HCT116 (cell line): ENCODE results near the gene DAGLB. TPM values are rescaled to one million over a fixed set of nuclear protein-coding genes. Genes with fewer than 3 reads are reported as not detected.

Source experiments
- ATAC-seq: fragments of 200-7000 bp; cut with Tn5 transposase; 2 replicates; pipeline ENCODE4 v1.9.1; 2020; ENCODE audit warnings: mild to moderate bottlenecking, moderate library complexity
- BruUV-seq: library from RNA; stranded (reverse); fragments of 400-500 nt; replicated peaks from 2 replicates; lab custom pipeline; 2021; lab: Mats Ljungman, UMichigan
- CTCF ChIA-PET: fragments of 300-600 bp; sonication (Branson Sonifier 250); formaldehyde crosslinking; loops from one replicate; lab custom pipeline; 2021; ENCODE audit warnings: antibody characterized with exemption; lab: Charles Lee
- POLR2A ChIA-PET: fragments of 300-600, 350-600 bp; sonication (Branson Sonifier 250); formaldehyde crosslinking; loops from one replicate; lab custom pipeline; 2021; ENCODE audit warnings: antibody characterized with exemption; lab: Charles Lee
- RAD21 ChIA-PET, 2 experiments: fragments of 300-600 bp; sonication (Branson Sonifier 250); formaldehyde crosslinking; loops; one replicate each; lab custom pipeline; 2023; ENCODE audit warnings: low total read pairs in 2 of 2; ENCODE audit not compliant: uncharacterized antibody in 2 of 2, unreplicated experiment in 2 of 2, low non-redundant PET in 1 of 2; lab: Charles Lee
- DNase-seq: peaks from one replicate; pipeline ENCODE4 v3.0.0-alpha.2; 2010; ENCODE audit warnings: low read depth, low spot score
- H2AFZ ChIP-seq: fragments of 200-600 bp; shearing (Covaris generic), sonication (generic); 2 replicates; pipeline ENCODE4 v1.6.1; 2017; ENCODE audit warnings: low read depth, mixed run types, mixed read lengths, antibody characterized with exemption, low read length; ENCODE audit not compliant: poor library complexity, severe bottlenecking
- H3K27ac ChIP-seq: 2 replicates; pipeline ENCODE4 v1.5.1; 2012; ENCODE audit warnings: low read depth, low read length
- H3K27me3 ChIP-seq: fragments of 200-600 bp; sonication (generic); 2 replicates; pipeline ENCODE4 v1.6.1; 2016; ENCODE audit warnings: mixed run types, low read length, mixed read lengths; ENCODE audit not compliant: insufficient read depth
- H3K36me3 ChIP-seq, 2 experiments: fragments of 200-500 bp in 1 of 2; fragments of 200-600 bp in 1 of 2; sonication (Bioruptor generic) in 1 of 2; sonication (generic) in 1 of 2; 2 replicates each; pipeline versions ENCODE4 v1.5.1 to v1.6.1; 2014 to 2016; ENCODE audit warnings: low read length in 2 of 2, inconsistent platforms in 1 of 2, mixed read lengths in 1 of 2, mixed run types in 1 of 2; ENCODE audit not compliant: insufficient read depth in 2 of 2, control insufficient read depth in 1 of 2
- H3K4me1 ChIP-seq, 2 experiments: fragments of 200-600 bp in 1 of 2; sonication (generic) in 1 of 2; 2 replicates each; pipeline versions ENCODE4 v1.5.1 to v1.6.1; 2012 to 2017; ENCODE audit warnings: low read length in 2 of 2, inconsistent platforms in 1 of 2, mild to moderate bottlenecking in 1 of 2, mixed read lengths in 1 of 2, mixed run types in 1 of 2, moderate library complexity in 1 of 2; ENCODE audit not compliant: insufficient read depth in 2 of 2, control insufficient read depth in 1 of 2
- H3K4me2 ChIP-seq: fragments of 200-600 bp; sonication (generic); 2 replicates; pipeline ENCODE4 v1.6.1; 2017; ENCODE audit warnings: mixed run types, low read length, mixed read lengths
- H3K4me3 ChIP-seq, 2 experiments: fragments of 200-600 bp in 1 of 2; sonication (generic) in 1 of 2; replicated peaks in 1 of 2; 2 replicates each; pipeline ENCODE4 v1.5.1; 2011 to 2016; ENCODE audit warnings: low read length in 2 of 2, control low read depth in 1 of 2, low read depth in 1 of 2, mild to moderate bottlenecking in 1 of 2, mixed read lengths in 1 of 2, mixed run types in 1 of 2
- H3K79me2 ChIP-seq: fragments of 200-600 bp; sonication (generic); 2 replicates; pipeline ENCODE4 v1.6.1; 2017; ENCODE audit warnings: mild to moderate bottlenecking, mixed run types, low read length, moderate library complexity, mixed read lengths; ENCODE audit not compliant: insufficient read depth
- H3K9ac ChIP-seq: fragments of 200-600 bp; sonication (generic); 2 replicates; pipeline ENCODE4 v1.6.1; 2016; ENCODE audit warnings: low read length, mixed read lengths
- H3K9me2 ChIP-seq: fragments of 200-600 bp; sonication (generic), shearing (Covaris generic); 2 replicates; pipeline ENCODE4 v1.6.1; 2017; ENCODE audit warnings: mixed run types, mild to moderate bottlenecking, moderate library complexity; ENCODE audit not compliant: insufficient read depth
- H3K9me3 ChIP-seq, 2 experiments: fragments of 200-500 bp in 1 of 2; fragments of 200-600 bp in 1 of 2; sonication (Bioruptor generic) in 1 of 2; sonication (generic) in 1 of 2; 2 replicates each; pipeline ENCODE4 v1.6.1; 2014 to 2017; ENCODE audit warnings: low read length in 2 of 2, mixed read lengths in 2 of 2, inconsistent platforms in 1 of 2, low read depth in 1 of 2, mild to moderate bottlenecking in 1 of 2, mixed run types in 1 of 2, moderate library complexity in 1 of 2; ENCODE audit not compliant: control insufficient read depth in 1 of 2, insufficient read depth in 1 of 2
- H4K20me1 ChIP-seq: fragments of 200-600 bp; sonication (generic), shearing (Covaris generic); 2 replicates; pipeline ENCODE4 v1.6.1; 2017; ENCODE audit warnings: mixed run types, mild to moderate bottlenecking, moderate library complexity; ENCODE audit not compliant: insufficient read depth
- CEBPB ChIP-seq: IDR thresholded peaks from 2 replicates; pipeline ENCODE4 v1.6.1; 2012; ENCODE audit warnings: low read depth
- ELF1 ChIP-seq: IDR thresholded peaks from 2 replicates; pipeline ENCODE4 v1.6.1; 2012; ENCODE audit warnings: low read depth, borderline replicate concordance
- EZH2phosphoT487 ChIP-seq: fragments of 200-600 bp; IDR thresholded peaks from 2 replicates; pipeline ENCODE4 v1.6.1; 2018; ENCODE audit warnings: antibody characterized with exemption, borderline replicate concordance
- JUND ChIP-seq: IDR thresholded peaks from 2 replicates; pipeline ENCODE4 v1.6.1; 2012
- POLR2A ChIP-seq: IDR thresholded peaks from 2 replicates; pipeline ENCODE4 v1.7.0; 2011; ENCODE audit warnings: borderline replicate concordance; ENCODE audit not compliant: insufficient read depth, insufficient read length; ENCODE audit errors: extremely low read depth
- POLR2AphosphoS5 ChIP-seq: IDR thresholded peaks from 2 replicates; pipeline ENCODE4 v1.6.1; 2011; ENCODE audit warnings: mild to moderate bottlenecking, low read depth, low read length, moderate library complexity
- RAD21 ChIP-seq: IDR thresholded peaks from 2 replicates; pipeline ENCODE4 v1.6.1; 2012; ENCODE audit warnings: low read depth, mild to moderate bottlenecking
- YY1 ChIP-seq: IDR thresholded peaks from 2 replicates; pipeline ENCODE4 v1.6.1; 2011; ENCODE audit warnings: low read length, low read depth, moderate library complexity, mild to moderate bottlenecking; ENCODE audit not compliant: insufficient replicate concordance; ENCODE audit errors: extremely low read depth
- intact Hi-C: fragments of 100-400 bp; cut with micrococcal nuclease; formaldehyde crosslinking; loops from 2 replicates; pipeline ENCODE4 v1.10.0; 2022
- total RNA-seq: library from RNA; stranded (reverse); gene quantifications from one replicate; pipeline ENCODE4 v1.2.1, GENCODE V29; 2021; ENCODE audit not compliant: unreplicated experiment
- TF ChIP-seq, protein P1 (sequence below), 3 experiments: fragments of 200-600 bp in 1 of 3; sonication (generic) in 1 of 3; IDR thresholded peaks in 2 of 3; conservative IDR thresholded peaks in 1 of 3; 2 replicates each; pipeline ENCODE4 v1.5.1; 2012 to 2017; ENCODE audit warnings: low read depth in 2 of 3, low read length in 2 of 3, antibody characterized with exemption in 1 of 3, borderline replicate concordance in 1 of 3, control low read depth in 1 of 3, mild to moderate bottlenecking in 1 of 3, mixed read lengths in 1 of 3, mixed run types in 1 of 3, moderate library complexity in 1 of 3; ENCODE audit not compliant: insufficient read depth in 1 of 3
- TF ChIP-seq, protein P2 (sequence below): IDR thresholded peaks from 2 replicates; pipeline ENCODE4 v1.6.1; 2012

Gene DAGLB
- total RNA-seq, 1 experiment from 2014 or later, result 30.2 TPM

DNA sequence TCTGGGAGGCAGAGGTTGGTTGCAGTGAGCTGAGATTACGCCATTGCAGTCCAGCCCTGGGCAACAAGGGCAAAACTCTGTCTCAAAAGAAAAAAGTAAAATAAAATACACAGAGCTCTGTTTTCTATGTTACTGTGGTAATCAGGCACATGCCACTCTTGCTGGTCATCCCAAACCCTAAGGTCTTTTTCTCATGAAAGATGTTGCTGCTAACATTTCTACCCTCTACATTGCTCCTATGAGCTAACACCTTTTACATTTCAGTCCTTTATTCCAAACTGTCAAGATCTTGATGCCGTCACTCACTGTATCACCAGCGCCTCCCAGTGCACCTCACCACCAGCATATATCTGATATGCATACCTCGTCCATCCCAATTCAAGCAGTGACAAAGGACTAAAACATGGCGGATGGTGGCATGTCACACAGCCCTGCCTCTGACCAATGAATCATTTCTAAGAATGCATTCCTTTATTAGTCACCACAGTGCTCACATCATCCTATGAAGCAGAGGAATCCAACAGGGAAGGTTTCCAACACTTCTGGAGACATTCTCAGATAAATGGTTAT lies 4.3 kb downstream of the DAGLB start:
- no peaks in the 10 kb centered on the region for H3K9me3 ChIP-seq
- BruUV-seq, result no TSS peak

More for the DNA sequence above, 4.3 kb downstream of the DAGLB start:
- no peak overlapping the region for H2AFZ ChIP-seq
- H4K20me1 ChIP-seq, result peaks cover 4% of the 10 kb centered on the region; the same call in 1 of the 2 replicates
- H3K36me3 ChIP-seq, result peaks cover 8 to 37% of the 10 kb centered on the region in 2 experiments; a peak in 3 of 4 replicates
- peak overlapping the region; percentile 11 to 37; a peak in 2 of 4 replicates for H3K4me3 ChIP-seq
- H3K9me2 ChIP-seq, result no peaks in the 10 kb centered on the region
- peak overlapping the region; percentile 62 for H3K9ac ChIP-seq
- peak; percentile 71 for ATAC-seq
- CTCF ChIA-PET, result interaction anchor here (0.8 kb wide), 1 partner anchor 13 kb away, joined by 7 read pairs; no protein-coding TSS in a partner anchor
- intact Hi-C loops, result no loop called here
- RAD21 ChIA-PET, result interaction anchor here (0.6 to 1.2 kb wide), 2 partner anchors 46 to 158 kb away, joined by 4 to 7 read pairs; no protein-coding TSS in a partner anchor
- TF ChIP-seq CEBPB (no peak), POLR2A (no peak), RAD21 (no peak), ELF1 (no peak), JUND (no peak), YY1 (peak; percentile 83), POLR2AphosphoS5 (peak; percentile 44; the same call in 1 of the 2 replicates), EZH2phosphoT487 (no peak)
- TF ChIP-seq, protein P1, sequence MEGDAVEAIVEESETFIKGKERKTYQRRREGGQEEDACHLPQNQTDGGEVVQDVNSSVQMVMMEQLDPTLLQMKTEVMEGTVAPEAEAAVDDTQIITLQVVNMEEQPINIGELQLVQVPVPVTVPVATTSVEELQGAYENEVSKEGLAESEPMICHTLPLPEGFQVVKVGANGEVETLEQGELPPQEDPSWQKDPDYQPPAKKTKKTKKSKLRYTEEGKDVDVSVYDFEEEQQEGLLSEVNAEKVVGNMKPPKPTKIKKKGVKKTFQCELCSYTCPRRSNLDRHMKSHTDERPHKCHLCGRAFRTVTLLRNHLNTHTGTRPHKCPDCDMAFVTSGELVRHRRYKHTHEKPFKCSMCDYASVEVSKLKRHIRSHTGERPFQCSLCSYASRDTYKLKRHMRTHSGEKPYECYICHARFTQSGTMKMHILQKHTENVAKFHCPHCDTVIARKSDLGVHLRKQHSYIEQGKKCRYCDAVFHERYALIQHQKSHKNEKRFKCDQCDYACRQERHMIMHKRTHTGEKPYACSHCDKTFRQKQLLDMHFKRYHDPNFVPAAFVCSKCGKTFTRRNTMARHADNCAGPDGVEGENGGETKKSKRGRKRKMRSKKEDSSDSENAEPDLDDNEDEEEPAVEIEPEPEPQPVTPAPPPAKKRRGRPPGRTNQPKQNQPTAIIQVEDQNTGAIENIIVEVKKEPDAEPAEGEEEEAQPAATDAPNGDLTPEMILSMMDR (IDR thresholded peaks at IDR 0.05 in 2 of 3, conservative IDR thresholded peaks at IDR 0.05 in 1 of 3; ENCODE audit: borderline replicate concordance in 1 of 3, insufficient read depth in 1 of 3, low read depth in 2 of 3, low read length in 2 of 3), result no peak
- TF ChIP-seq, protein P2, sequence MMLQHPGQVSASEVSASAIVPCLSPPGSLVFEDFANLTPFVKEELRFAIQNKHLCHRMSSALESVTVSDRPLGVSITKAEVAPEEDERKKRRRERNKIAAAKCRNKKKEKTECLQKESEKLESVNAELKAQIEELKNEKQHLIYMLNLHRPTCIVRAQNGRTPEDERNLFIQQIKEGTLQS, result no peak
- TF ChIP-seq, all 23 proteins: peak for 2
- peak; percentile 85 for DNase-seq
- Histone ChIP-seq H3K4me2 (peak overlapping the region; percentile 71), H3K27me3 (no peaks in the 10 kb centered on the region), H3K27ac (peak overlapping the region; percentile 85), H3K79me2 (peaks cover 79% of the 10 kb centered on the region), H3K4me1 (peaks cover 35 to 78% of the 10 kb centered on the region in 2 experiments)
- POLR2A ChIA-PET, result no interaction called here
